ENCODE data around the gene OTOG. TPM values are rescaled to one million over a fixed set of nuclear protein-coding genes. Genes with fewer than 3 reads are reported as not detected.

OTOG gene
- total and polyA plus RNA-seq, 2 of the 8 experiments (the other 6 are each of a cell fraction or from before 2014, with no cell fraction given): 0.41 to 1.5 TPM

DNA sequence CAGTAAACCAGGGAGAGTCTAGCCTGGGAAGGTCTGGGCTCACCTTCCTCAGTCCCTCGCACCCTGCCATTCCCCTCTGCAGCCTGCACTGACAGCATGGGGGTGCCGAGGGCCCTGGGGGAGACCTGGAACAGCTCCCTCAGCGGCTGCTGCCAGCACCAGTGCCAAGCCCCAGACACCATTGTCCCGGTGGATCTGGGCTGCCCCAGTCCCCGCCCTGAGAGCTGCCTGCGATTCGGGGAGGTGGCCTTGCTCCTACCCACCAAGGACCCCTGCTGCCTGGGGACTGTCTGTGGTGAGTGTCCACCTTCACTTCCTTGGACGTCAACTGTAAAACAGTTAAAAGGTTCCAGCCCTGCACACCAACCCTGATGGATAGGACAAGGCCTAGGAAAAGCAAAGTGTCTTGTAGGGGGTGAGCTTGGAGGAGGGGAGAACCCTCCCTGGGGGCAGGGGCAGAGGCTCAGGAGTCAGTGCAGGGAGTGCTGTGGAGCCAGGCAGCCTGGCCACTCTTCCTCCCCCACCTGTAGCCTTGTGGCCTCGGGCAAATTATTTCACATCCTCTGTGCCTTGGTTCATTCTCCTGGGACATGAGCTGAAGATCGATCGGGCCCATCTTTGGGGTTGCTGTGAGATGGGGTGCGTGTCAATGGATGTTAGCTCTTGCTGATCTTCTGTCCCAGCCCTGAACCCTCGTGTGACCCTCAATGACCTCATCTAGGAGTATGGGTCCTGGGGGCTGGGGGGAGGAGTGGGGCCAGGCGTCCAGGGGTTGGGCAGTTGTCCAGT is 87.1 kb downstream of the OTOG start:
- Histone ChIP-seq H3K23ac (ENCODE audit: insufficient read length) (no peak overlapping the region), H3K23me2 (ENCODE audit: low read depth, low read length) (0 out of 2 replicates have a peak, but pooled peaks cover 1% of the 10 kb centered on the region), H4K20me1 (replicated peaks in 1 of 2; ENCODE audit: control insufficient read depth in 1 of 2, insufficient read depth in 2 of 2, low read length in 2 of 2) (no peaks in the 10 kb centered on the region), H3K79me2 (ENCODE audit: control insufficient read depth in 1 of 2, insufficient read depth in 2 of 2, low read length in 2 of 2) (no peaks in the 10 kb centered on the region), H3K56ac (replicated peaks; ENCODE audit: insufficient read length, low read depth, low read length) (no peak overlapping the region), H3K27me3 (replicated peaks in 1 of 4; ENCODE audit: control insufficient read depth in 3 of 4, extremely low read depth in 1 of 4, insufficient read depth in 3 of 4, low read length in 3 of 4) (no peaks in the 10 kb centered on the region), H2BK120ac (replicated peaks; ENCODE audit: low read depth, low read length) (no peak overlapping the region), H2BK5ac (ENCODE audit: low read depth, low read length) (no peak overlapping the region; the same call in 1 of the 2 replicates), H4K91ac (replicated peaks; ENCODE audit: insufficient read length, low read length) (no peak overlapping the region), H3K4me2 (ENCODE audit: insufficient read depth in 1 of 2, low read depth in 2 of 2, low read length in 2 of 2) (no peak overlapping the region), H2BK12ac (ENCODE audit: low read depth, low read length) (no peak overlapping the region), H3K4ac (replicated peaks; ENCODE audit: insufficient read length, low read depth, low read length) (no peak overlapping the region), H2BK20ac (ENCODE audit: low read length) (no peak overlapping the region), H4K5ac (ENCODE audit: insufficient read length, low read depth, low read length) (no peak overlapping the region), H3K18ac (ENCODE audit: extremely low read depth, low read length) (no peak overlapping the region), H3K9me3 (ENCODE audit: insufficient read depth in 2 of 2, low read depth in 1 of 2, low read length in 1 of 2) (no peaks in the 10 kb centered on the region), H3K79me1 (ENCODE audit: low read depth, low read length) (no peaks in the 10 kb centered on the region), H2AFZ (ENCODE audit: low read length) (no peak overlapping the region), H3K27ac (ENCODE audit: low read depth, low read length) (no peak overlapping the region), H4K8ac (ENCODE audit: extremely low read depth, insufficient read depth, low read length) (no peak overlapping the region; the same call in 1 of the 2 replicates), H3K14ac (ENCODE audit: insufficient read length) (no peak overlapping the region), H3K4me1 (replicated peaks in 1 of 4; ENCODE audit: control insufficient read depth in 3 of 4, insufficient read depth in 4 of 4, low read length in 3 of 4) (no peaks in the 10 kb centered on the region), H3K4me3 (ENCODE audit: extremely low read depth in 1 of 4, insufficient read depth in 2 of 4, low read depth in 3 of 4, low read length in 4 of 4) (no peak overlapping the region), H2AK5ac (ENCODE audit: low read depth, low read length) (no peak overlapping the region), H2BK15ac (ENCODE audit: low read length) (no peak overlapping the region), H3K9ac (replicated peaks in 1 of 4; ENCODE audit: extremely low read depth in 1 of 4, low read depth in 3 of 4, low read length in 3 of 4) (no peak overlapping the region), H3K36me3 (ENCODE audit: control insufficient read depth in 2 of 4, insufficient read depth in 4 of 4, low read length in 3 of 4) (no peaks in the 10 kb centered on the region)
- no peak for FAIRE-seq
- no peak for DNase-seq (ENCODE audit: low read depth in 1 of 2, low spot score in 2 of 2)
- ChIA-PET CTCF (ENCODE audit: partially characterized antibody) (interaction anchor here (0.7 to 5.3 kb wide), 16 partner anchors 12 to 344 kb away, joined by 3 to 43 read pairs (median 4); partner anchors contain the start of gene MYOD1), POLR2A (ENCODE audit: partially characterized antibody) (interaction anchor here (0.8 kb wide), 1 partner anchor 280 kb away, joined by 3 read pairs; no protein-coding TSS in a partner anchor)
- 90% methylated on average over 14 of the region's 14 CpGs; no CpG with 5 or more reads in 1 of the 2 experiments for WGBS, 2 experiments (ENCODE audit: extremely low coverage in 1 of 2, insufficient coverage in 1 of 2, insufficient read length in 1 of 2, insufficient replicate concordance in 2 of 2, low coverage in 1 of 2, low lambda C conversion rate in 2 of 2, missing lambda C conversion rate in 1 of 2)
- TF ChIP-seq SP4 (IDR thresholded peaks at IDR 0.05; ENCODE audit: low read length) (no peak), PHF8 (conservative IDR thresholded peaks at IDR 0.05; ENCODE audit: low read depth, low read length) (no peak), TAF1 (IDR thresholded peaks at IDR 0.05; ENCODE audit: low read depth, low read length) (no peak), SIN3A (conservative IDR thresholded peaks at IDR 0.05 in 1 of 2, IDR thresholded peaks at IDR 0.05 in 1 of 2; ENCODE audit: low read depth in 1 of 2, low read length in 2 of 2) (no peak), CBX5 (IDR thresholded peaks at IDR 0.05; ENCODE audit: low read depth, low read length) (no peak), TCF12 (IDR thresholded peaks at IDR 0.05; ENCODE audit: low read depth, low read length) (no peak), POLR2AphosphoS5 (IDR thresholded peaks at IDR 0.05; ENCODE audit: low read depth, low read length) (no peak), POU5F1 (IDR thresholded peaks at IDR 0.05; ENCODE audit: low read depth, low read length) (no peak), KDM1A (IDR thresholded peaks at IDR 0.05; ENCODE audit: borderline replicate concordance, low read length) (no peak), TBP (IDR thresholded peaks at IDR 0.05; ENCODE audit: low read depth, low read length) (no peak), BCL11A (IDR thresholded peaks at IDR 0.05; ENCODE audit: low read depth in 2 of 2, low read length in 2 of 2) (no peak), RFX5 (IDR thresholded peaks at IDR 0.05; ENCODE audit: borderline replicate concordance, low read depth, low read length) (no peak)
- TF ChIP-seq, protein P1, sequence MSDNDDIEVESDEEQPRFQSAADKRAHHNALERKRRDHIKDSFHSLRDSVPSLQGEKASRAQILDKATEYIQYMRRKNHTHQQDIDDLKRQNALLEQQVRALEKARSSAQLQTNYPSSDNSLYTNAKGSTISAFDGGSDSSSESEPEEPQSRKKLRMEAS (IDR thresholded peaks at IDR 0.05): no peak
